ENCODE results near the gene FAM241A.

The FAM241A gene

GRCh38 chr4:112189754-112190153, 44.5 kb downstream of the FAM241A start:
- in situ Hi-C loops (cut with HindIII; ENCODE audit: low pct_ligation_motif_present, low sequenced_read_pairs), result no loop called here
- DNase-seq, result no peak

GRCh38 chr4:112190684-112191083, 45.4 kb downstream of the FAM241A start:
- H3K27ac ChIP-seq, result no peak overlapping the region
- in situ Hi-C loops (cut with HindIII; ENCODE audit: low pct_ligation_motif_present, low sequenced_read_pairs), result no loop called here
- no peak for DNase-seq
- H3K36me3 ChIP-seq (replicated peaks), result no peaks in the 10 kb centered on the region
- TF ChIP-seq CTCF (IDR thresholded peaks at IDR 0.05; ENCODE audit: low read depth, low read length, missing control alignments), result no peak
- H3K4me3 ChIP-seq (ENCODE audit: low read depth, low read length), result no peak overlapping the region
- no peaks in the 10 kb centered on the region for H3K27me3 ChIP-seq (replicated peaks)

More at GRCh38 chr4:112189754-112190153, 44.5 kb downstream of the FAM241A start:
- Histone ChIP-seq H3K36me3 (replicated peaks) (no peaks in the 10 kb centered on the region), H3K4me3 (ENCODE audit: low read depth, low read length) (no peak overlapping the region), H3K27me3 (replicated peaks) (no peaks in the 10 kb centered on the region), H3K27ac (no peak overlapping the region)
- TF ChIP-seq CTCF (IDR thresholded peaks at IDR 0.05; ENCODE audit: low read depth, low read length, missing control alignments), result peak; percentile 26

DNA sequence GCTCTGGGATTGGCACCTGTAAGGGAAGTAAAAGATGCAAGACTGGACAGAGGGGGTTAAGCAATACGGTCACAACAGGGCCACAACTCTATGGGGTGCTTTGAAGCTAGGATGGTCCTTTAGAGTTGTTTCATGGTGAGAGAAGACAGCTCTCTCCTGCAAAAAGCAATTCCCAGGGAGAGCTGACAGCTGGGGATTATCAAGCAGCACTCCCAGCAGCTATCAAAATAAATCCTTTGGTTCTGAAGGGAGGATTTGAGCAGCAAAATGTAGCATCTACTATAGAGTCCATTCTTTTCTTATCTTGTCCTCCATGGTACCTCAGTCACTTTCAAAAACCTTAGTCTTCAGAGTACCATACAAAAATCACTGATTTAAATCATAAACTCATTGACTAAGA, 51.2 kb downstream of the FAM241A start:
- Histone ChIP-seq H3K4me3 (ENCODE audit: low read depth, low read length) (no peak overlapping the region), H3K27me3 (replicated peaks) (no peaks in the 10 kb centered on the region), H3K36me3 (replicated peaks) (no peaks in the 10 kb centered on the region), H3K27ac (no peak overlapping the region)
- no peak for DNase-seq
- TF ChIP-seq CTCF (IDR thresholded peaks at IDR 0.05; ENCODE audit: low read depth, low read length, missing control alignments), result no peak
- in situ Hi-C loops (cut with HindIII; ENCODE audit: low pct_ligation_motif_present, low sequenced_read_pairs), result no loop called here

GRCh38 chr4:112199041-112199440, 53.8 kb downstream of the FAM241A start:
- H3K27me3 ChIP-seq (replicated peaks), result no peaks in the 10 kb centered on the region
- no peak for TF ChIP-seq CTCF (IDR thresholded peaks at IDR 0.05; ENCODE audit: low read depth, low read length, missing control alignments)
- H3K27ac ChIP-seq, result no peak overlapping the region
- no peak for DNase-seq
- no peaks in the 10 kb centered on the region for H3K36me3 ChIP-seq (replicated peaks)
- in situ Hi-C loops (cut with HindIII; ENCODE audit: low pct_ligation_motif_present, low sequenced_read_pairs), result no loop called here
- no peak overlapping the region for H3K4me3 ChIP-seq (ENCODE audit: low read depth, low read length)

- TF ChIP-seq CTCF (IDR thresholded peaks at IDR 0.05; ENCODE audit: low read depth, low read length, missing control alignments), result no peak
- Histone ChIP-seq H3K27me3 (replicated peaks) (no peaks in the 10 kb centered on the region), H3K27ac (no peak overlapping the region), H3K4me3 (ENCODE audit: low read depth, low read length) (no peak overlapping the region), H3K36me3 (replicated peaks) (no peaks in the 10 kb centered on the region)
- DNase-seq, result no peak
- in situ Hi-C loops (cut with HindIII; ENCODE audit: low pct_ligation_motif_present, low sequenced_read_pairs), result no loop called here
Measured at GRCh38 chr4:112201915-112202505, 56.8 kb downstream of the FAM241A start.

DNA sequence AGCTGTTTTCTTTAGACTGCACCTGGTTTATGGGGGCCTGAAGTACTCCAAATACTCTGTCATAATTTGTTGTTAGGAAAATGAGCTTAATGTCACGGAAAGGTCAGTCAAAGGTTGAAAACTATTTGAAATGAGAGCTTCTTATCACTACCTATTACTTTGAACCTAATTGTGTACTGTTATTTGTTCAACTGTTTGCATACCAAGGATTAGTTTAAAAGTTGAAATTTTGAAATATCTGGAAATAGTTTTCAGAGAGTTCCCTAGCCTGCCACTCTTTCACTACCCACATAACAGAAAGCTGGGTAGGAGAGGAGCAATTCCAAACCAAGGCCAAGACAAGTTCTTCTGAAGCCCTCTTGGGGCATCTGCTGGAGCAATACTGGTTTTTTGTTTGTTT, 58.3 kb downstream of the FAM241A start:
- Histone ChIP-seq H3K4me3 (ENCODE audit: low read depth, low read length) (no peak overlapping the region), H3K27me3 (replicated peaks) (no peaks in the 10 kb centered on the region), H3K27ac (no peak overlapping the region), H3K36me3 (replicated peaks) (no peaks in the 10 kb centered on the region)
- in situ Hi-C loops (cut with HindIII; ENCODE audit: low pct_ligation_motif_present, low sequenced_read_pairs), result no loop called here
- no peak for TF ChIP-seq CTCF (IDR thresholded peaks at IDR 0.05; ENCODE audit: low read depth, low read length, missing control alignments)
- no peak for DNase-seq
